Aorta (tissue), 5 donors: ENCODE data around the gene TFPI. TPM values are rescaled to one million over a fixed set of nuclear protein-coding genes. Genes with fewer than 3 reads are reported as not detected.
"Not testable (repeated sequence)": the region's sequence is repeated elsewhere in the genome, so short reads cannot be mapped to it uniquely, and the experiment has no call there.

Source experiments
- ATAC-seq: fragments of 200-7000 bp; cut with Tn5 transposase; one replicate; pipeline ENCODE4 v1.9.1; 2022; ENCODE audit warnings: moderate library complexity; ENCODE audit not compliant: low FRiP score
- DNase-seq, 2 donors: peaks; one replicate each; pipeline ENCODE4 v3.0.0-alpha.2; 2020
- H3K27ac ChIP-seq, 2 donors: one replicate each; pipeline ENCODE4 v1.5.1; 2013; ENCODE audit warnings: low read length in 2 of 2, mild to moderate bottlenecking in 2 of 2, moderate library complexity in 2 of 2, control low read depth in 1 of 2, inconsistent platforms in 1 of 2, low read depth in 1 of 2
- H3K27me3 ChIP-seq, 2 donors: one replicate each; pipeline ENCODE4 v1.6.1; 2013; ENCODE audit warnings: control low read depth in 1 of 2, low read length in 1 of 2, mild to moderate bottlenecking in 1 of 2, moderate library complexity in 1 of 2; ENCODE audit not compliant: insufficient read depth in 2 of 2, control insufficient read depth in 1 of 2
- H3K36me3 ChIP-seq, 2 donors: one replicate each; pipeline ENCODE4 v1.6.1; 2013; ENCODE audit warnings: control low read depth in 1 of 2, low read length in 1 of 2, mild to moderate bottlenecking in 1 of 2; ENCODE audit not compliant: insufficient read depth in 2 of 2, control insufficient read depth in 1 of 2
- H3K4me1 ChIP-seq, 2 donors: one replicate each; pipeline ENCODE4 v1.6.1; 2013; ENCODE audit warnings: low read length in 2 of 2, control low read depth in 1 of 2, mild to moderate bottlenecking in 1 of 2, moderate library complexity in 1 of 2; ENCODE audit not compliant: insufficient read depth in 2 of 2, control insufficient read depth in 1 of 2
- H3K4me3 ChIP-seq, 2 donors: one replicate each; pipeline ENCODE4 v1.5.1; 2013; ENCODE audit warnings: low read length in 2 of 2, control low read depth in 1 of 2, mild to moderate bottlenecking in 1 of 2
- H3K9me3 ChIP-seq: one replicate; pipeline ENCODE4 v1.6.1; 2013; ENCODE audit warnings: mild to moderate bottlenecking, low read length; ENCODE audit not compliant: control insufficient read depth
- WGBS, 2 donors: extraction: QIAGEN DNeasy Blood & Tissue Kit; methylation state at CpG; one replicate each; pipeline ENCODE4 v1.1.7; 2013; 5-methylcytosine and 5-hydroxymethylcytosine counted together
- intact Hi-C, 2 donors: fragments of 100-400 bp; cut with DNase I; formaldehyde crosslinking; loops; one replicate each; pipeline versions ENCODE4 v1.14.2 to v1.15.0; 2022
- polyA plus RNA-seq, 2 donors: library from polyadenylated mRNA; stranded (reverse); fragments of 200-250 nt; gene quantifications; one replicate each; pipeline ENCODE4 v1.2.3, GENCODE V29; 2013
- total RNA-seq, 2 donors: library from RNA; stranded (reverse); fragmentation: NEBNext Ultra II Directional; extraction: Animal tissue kit (Norgen Biotek cat#: 25700); gene quantifications; one replicate each; pipeline ENCODE4 v1.2.1, GENCODE V29; 2021
- donor health status: healthy with polysubstance abuse.
- donor health status: Bipolar disorder and iron deficiency.
- donor health status: DM: no; HTN: no; CAD: no.
- donor health status: DM: no; HTN: no; CAD: no.
- donor health status: DM: yes; HTN: yes; CAD: no.

Gene TFPI
- total and polyA plus RNA-seq, 4 donors = 20.5 to 135 (median 99.2) TPM

- Histone ChIP-seq H3K4me3 (no peak overlapping the region), H3K27me3 (no peaks in the 10 kb centered on the region), H3K36me3 (no peaks in the 10 kb centered on the region), H3K27ac (no peak overlapping the region), H3K9me3 (no peaks in the 10 kb centered on the region), H3K4me1 (no peaks in the 10 kb centered on the region)
- ATAC-seq (no peak), DNase-seq (no peak)
- intact Hi-C loops = no loop called here
- WGBS, 2 donors = 95 to 96% methylated on average over 4 of the region's 4 CpGs
Observed at GRCh38 chr2:187514930-187515329, 39.3 kb downstream of the TFPI start.

GRCh38 chr2:187514235-187514829 lies 39.9 kb downstream of the TFPI start:
- H3K4me3 ChIP-seq, intact Hi-C loops, H3K27me3 ChIP-seq, H3K4me1 ChIP-seq, H3K27ac ChIP-seq, H3K9me3 ChIP-seq, H3K36me3 ChIP-seq, ATAC-seq, DNase-seq: not testable (repeated sequence)
- WGBS, 2 donors = 93 to 96% methylated on average over 6 of the region's 6 CpGs

GRCh38 chr2:187513460-187514234 lies 40.6 kb downstream of the TFPI start:
- ATAC-seq, H3K9me3 ChIP-seq, DNase-seq, H3K36me3 ChIP-seq, intact Hi-C loops, H3K4me1 ChIP-seq, H3K27ac ChIP-seq, H3K27me3 ChIP-seq, H3K4me3 ChIP-seq: not testable (repeated sequence)
- 91% methylated on average over 5 of the region's 5 CpGs for WGBS, 2 donors

- H3K4me3 ChIP-seq = no peak overlapping the region
- intact Hi-C loops = no loop called here
- no peaks in the 10 kb centered on the region for H3K4me1 ChIP-seq
- 82 to 87% methylated on average over 9 of the region's 9 CpGs for WGBS, 2 donors
- no peak for DNase-seq
- ATAC-seq = no peak
- no peak overlapping the region for H3K27ac ChIP-seq
- no peaks in the 10 kb centered on the region for H3K9me3 ChIP-seq
- H3K27me3 ChIP-seq = no peaks in the 10 kb centered on the region
- no peaks in the 10 kb centered on the region for H3K36me3 ChIP-seq
Observed at GRCh38 chr2:187511356-187512315, 42.6 kb downstream of the TFPI start.

- ATAC-seq, H3K27me3 ChIP-seq, H3K9me3 ChIP-seq, H3K4me1 ChIP-seq, H3K36me3 ChIP-seq, DNase-seq, intact Hi-C loops, H3K4me3 ChIP-seq, H3K27ac ChIP-seq: not testable (repeated sequence)
- 82 to 85% methylated on average over 18 of the region's 18 CpGs for WGBS, 2 donors
Observed at GRCh38 chr2:187510419-187511355, 43.5 kb downstream of the TFPI start.

GRCh38 chr2:187509667-187510417 lies 44.4 kb downstream of the TFPI start:
- 67 to 70% methylated on average over 4 of the region's 4 CpGs for WGBS, 2 donors
- no peaks in the 10 kb centered on the region for H3K4me1 ChIP-seq
- DNase-seq = no peak
- no peak overlapping the region for H3K4me3 ChIP-seq
- no peaks in the 10 kb centered on the region for H3K36me3 ChIP-seq
- ATAC-seq = no peak
- H3K27ac ChIP-seq = no peak overlapping the region
- no peaks in the 10 kb centered on the region for H3K27me3 ChIP-seq
- no peaks in the 10 kb centered on the region for H3K9me3 ChIP-seq
- intact Hi-C loops = no loop called here

- DNase-seq (no peak), ATAC-seq (no peak)
- intact Hi-C loops = no loop called here
- Histone ChIP-seq H3K9me3 (no peaks in the 10 kb centered on the region), H3K27me3 (no peaks in the 10 kb centered on the region), H3K27ac (no peak overlapping the region), H3K36me3 (no peaks in the 10 kb centered on the region), H3K4me3 (no peak overlapping the region), H3K4me1 (no peaks in the 10 kb centered on the region)
- WGBS, 2 donors = 85% methylated on average over 3 of the region's 3 CpGs
Observed at GRCh38 chr2:187506416-187506815, 47.8 kb downstream of the TFPI start.
